ENCODE measurements around the gene GABPB2. TPM values are rescaled to one million over a fixed set of nuclear protein-coding genes. Genes with fewer than 3 reads are reported as not detected.

Gene GABPB2
- 16.9 TPM for total RNA-seq
- 6.4 TPM for polyA plus RNA-seq

DNA sequence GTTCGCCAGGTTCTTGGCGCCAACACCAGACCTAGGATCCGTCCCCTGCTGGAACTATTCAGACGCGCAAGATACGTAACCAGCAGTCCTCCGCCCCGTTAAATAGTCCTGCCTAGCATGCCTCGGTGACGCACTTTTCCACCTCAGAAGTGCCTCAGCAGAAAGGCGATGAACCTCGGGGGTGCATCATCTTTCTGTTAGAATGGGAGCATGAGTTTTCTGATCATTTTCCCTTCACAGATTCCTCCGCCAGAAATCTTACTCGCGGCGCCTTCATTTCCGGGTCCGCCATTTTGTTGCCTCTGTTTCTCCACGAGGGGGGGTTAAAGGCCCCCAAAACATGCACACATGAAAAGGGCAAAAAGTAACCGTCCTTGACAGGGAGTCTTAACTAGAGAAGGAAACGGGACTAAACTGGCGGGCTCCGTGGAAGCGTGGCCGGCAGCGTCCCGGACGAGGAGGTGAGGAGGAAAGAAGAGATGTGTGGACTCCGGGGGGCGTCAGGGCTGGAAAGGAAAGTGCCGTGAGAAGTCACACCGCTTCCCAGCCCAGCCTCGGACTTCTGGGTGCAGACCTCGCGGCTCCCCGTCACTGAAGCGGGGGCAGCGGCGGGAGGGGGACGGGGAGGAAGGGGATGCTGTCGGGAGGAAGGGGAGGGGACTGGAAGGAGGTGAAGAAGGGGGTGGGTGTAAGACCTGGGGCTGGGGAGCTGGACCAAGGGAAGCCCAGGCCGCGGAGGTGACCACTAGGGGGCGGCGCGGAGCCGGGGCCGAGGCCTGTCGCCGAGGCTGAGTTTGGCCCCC lies at the start of gene GABPB2:
Gene GABPB2, plus strand, starts transcription at position 288 of the 803 bp plus-strand sequence. CDS start 17,429 bp downstream, outside the sequence.
- DNase-seq (ENCODE audit: extremely low spot score) = peak; percentile 92
- under 1% methylated on average over 50 of the region's 50 CpGs for WGBS
- Histone ChIP-seq H3K4me1 (ENCODE audit: insufficient read depth) (peaks cover 2% of the 10 kb centered on the region), H3K36me3 (ENCODE audit: insufficient read depth) (no peaks in the 10 kb centered on the region), H3K4me3 (ENCODE audit: low read depth, low read length) (peak within 1 kb of the TSS; percentile 68), H3K27ac (ENCODE audit: low read depth) (peak within 1 kb of the TSS; percentile 95)

DNA sequence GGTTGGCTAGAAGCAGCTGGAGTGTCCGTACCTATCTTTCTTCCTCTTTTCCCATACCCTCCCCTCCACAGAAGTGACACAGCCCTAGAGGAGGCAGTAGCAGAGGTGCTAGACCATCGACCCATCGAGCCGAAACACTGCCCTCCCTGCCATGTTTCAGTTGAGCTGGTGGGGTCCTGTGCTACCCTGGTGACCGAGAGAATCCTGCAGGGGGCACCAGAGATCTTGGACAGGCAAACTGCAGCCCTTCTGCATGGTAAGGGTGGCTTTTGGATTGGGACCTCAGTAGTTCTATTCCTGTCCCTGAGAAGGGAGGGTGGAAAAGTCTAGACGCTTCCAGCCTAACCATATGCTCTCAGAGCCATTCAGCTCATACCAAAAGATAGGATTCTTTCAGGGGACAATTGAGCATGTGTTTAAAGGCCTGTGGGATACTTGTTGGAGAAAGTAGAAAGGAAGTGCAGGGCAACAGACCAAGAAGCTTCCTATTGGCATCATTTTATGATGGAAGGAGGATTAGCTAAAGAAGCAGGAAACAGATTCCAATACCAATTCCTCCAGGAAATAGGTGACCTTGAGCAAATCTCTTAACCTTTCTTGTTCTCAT lies 45.9 kb upstream of the GABPB2 start:
- DNase-seq (ENCODE audit: extremely low spot score) = no peak
- Histone ChIP-seq H3K4me1 (ENCODE audit: insufficient read depth) (no peaks in the 10 kb centered on the region), H3K27ac (ENCODE audit: low read depth) (no peak overlapping the region), H3K4me3 (ENCODE audit: low read depth, low read length) (no peak overlapping the region), H3K36me3 (ENCODE audit: insufficient read depth) (peaks cover 2% of the 10 kb centered on the region)
- WGBS = 25% methylated on average over 6 of the region's 6 CpGs

DNA sequence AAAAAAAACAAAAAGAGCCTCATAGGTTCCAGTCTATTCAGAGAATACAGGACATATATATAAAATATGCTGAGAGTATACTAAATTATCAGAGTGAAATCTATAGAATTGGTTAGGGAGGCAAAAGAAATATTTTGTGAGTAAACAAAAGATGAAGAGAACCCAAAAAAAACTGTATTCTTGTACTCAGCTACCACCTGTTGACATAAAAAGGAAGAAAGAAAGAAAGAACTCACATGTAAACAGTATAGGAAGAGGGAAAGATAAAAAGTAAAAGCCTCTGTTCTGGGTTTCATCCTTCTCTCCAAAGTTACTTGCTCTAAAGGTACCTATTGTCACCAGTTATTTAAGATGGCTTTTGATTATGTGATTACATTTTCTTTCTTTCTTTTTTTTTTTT lies 44.1 kb upstream of the GABPB2 start:
- no peaks in the 10 kb centered on the region for H3K36me3 ChIP-seq (ENCODE audit: insufficient read depth)
- H3K4me1 ChIP-seq (ENCODE audit: insufficient read depth) = no peaks in the 10 kb centered on the region
- no peak for DNase-seq (ENCODE audit: extremely low spot score)
- no peak overlapping the region for H3K27ac ChIP-seq (ENCODE audit: low read depth)
- H3K4me3 ChIP-seq (ENCODE audit: low read depth, low read length) = no peak overlapping the region

DNA sequence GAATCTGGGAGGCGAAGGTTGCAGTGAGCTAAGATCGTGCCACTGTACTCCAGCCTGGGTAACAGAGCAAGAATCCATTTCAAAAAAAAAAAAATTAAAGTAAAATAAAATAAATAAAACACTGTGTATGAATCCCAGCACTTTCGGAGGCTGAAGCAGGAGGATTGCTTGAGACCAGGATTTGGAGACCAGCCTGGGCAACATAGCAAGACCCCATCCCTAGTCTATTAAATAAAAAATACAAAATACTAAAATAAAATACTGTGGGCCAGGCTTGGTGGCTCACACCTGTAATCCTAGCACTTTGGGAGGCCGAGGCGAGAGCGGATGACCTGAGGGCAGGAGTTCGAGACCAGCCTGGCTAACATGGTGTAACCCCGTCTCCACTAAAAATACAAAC lies 38.4 kb upstream of the GABPB2 start:
- H3K4me3 ChIP-seq (ENCODE audit: low read depth, low read length) = no peak overlapping the region
- 98% methylated on average over 8 of the region's 8 CpGs for WGBS
- no peaks in the 10 kb centered on the region for H3K4me1 ChIP-seq (ENCODE audit: insufficient read depth)
- no peak overlapping the region for H3K27ac ChIP-seq (ENCODE audit: low read depth)
- peaks cover 4% of the 10 kb centered on the region for H3K36me3 ChIP-seq (ENCODE audit: insufficient read depth)
- no peak for DNase-seq (ENCODE audit: extremely low spot score)

DNA sequence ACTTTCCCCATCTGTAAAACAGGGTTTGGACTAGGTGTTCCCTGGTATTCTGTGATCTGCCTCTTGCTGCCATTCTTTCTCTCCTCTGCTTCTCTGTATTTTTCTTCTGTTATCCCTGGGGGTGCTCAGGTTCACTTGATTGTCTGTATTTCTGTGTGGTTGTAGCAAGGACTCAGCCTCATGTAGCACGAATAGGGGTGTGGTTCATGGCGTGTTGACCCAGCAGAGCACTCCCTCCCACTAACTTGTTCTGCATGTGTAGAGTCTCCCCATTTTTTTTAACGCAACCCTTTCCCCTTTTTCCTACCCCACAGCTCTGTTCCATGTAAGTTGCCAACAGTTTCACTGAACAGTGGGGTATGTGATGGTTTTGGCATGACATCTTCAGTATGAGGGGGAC lies 35.4 kb upstream of the GABPB2 start:
- DNase-seq (ENCODE audit: extremely low spot score) = no peak
- 94% methylated on average over 3 of the region's 3 CpGs for whole genome bisulfite sequencing
- H3K4me3 ChIP-seq (ENCODE audit: low read depth, low read length) = no peak overlapping the region
- no peaks in the 10 kb centered on the region for H3K4me1 ChIP-seq (ENCODE audit: insufficient read depth)
- peaks cover 4% of the 10 kb centered on the region for H3K36me3 ChIP-seq (ENCODE audit: insufficient read depth)
- H3K27ac ChIP-seq (ENCODE audit: low read depth) = no peak overlapping the region

DNA sequence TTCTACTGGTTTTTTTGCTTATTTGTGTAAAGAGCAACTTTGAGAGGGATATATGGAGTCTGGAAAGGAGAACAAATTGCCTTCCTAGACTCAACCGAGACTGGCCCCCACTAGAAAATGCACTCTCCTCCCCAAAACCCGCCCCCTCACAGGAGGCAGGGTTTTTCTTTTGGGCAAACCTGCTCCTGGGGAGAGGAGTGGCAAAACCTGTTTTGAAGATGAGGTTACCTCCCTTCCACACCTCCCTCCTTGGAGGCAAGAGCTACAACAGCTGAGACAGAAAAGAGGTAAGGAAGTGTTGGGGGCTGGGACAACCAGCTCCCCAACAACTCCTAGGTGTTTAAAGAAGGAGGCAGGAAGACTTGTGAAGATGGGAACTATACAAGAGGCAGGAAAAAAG lies 34.2 kb upstream of the GABPB2 start, which contains the start of gene BNIPL:
Gene BNIPL, plus strand, starts transcription at position 231 of the 400 bp plus-strand sequence. Its CDS starts 140 bp downstream, at position 371.
- Histone ChIP-seq H3K4me3 (ENCODE audit: low read depth, low read length) (no peak within 1 kb of the TSS), H3K36me3 (ENCODE audit: insufficient read depth) (peaks cover 4% of the 10 kb centered on the region), H3K27ac (ENCODE audit: low read depth) (no peak within 1 kb of the TSS), H3K4me1 (ENCODE audit: insufficient read depth) (no peaks in the 10 kb centered on the region)
- 58% methylated on average over 2 of the region's 2 CpGs for WGBS
- no peak for DNase-seq (ENCODE audit: extremely low spot score)

DNA sequence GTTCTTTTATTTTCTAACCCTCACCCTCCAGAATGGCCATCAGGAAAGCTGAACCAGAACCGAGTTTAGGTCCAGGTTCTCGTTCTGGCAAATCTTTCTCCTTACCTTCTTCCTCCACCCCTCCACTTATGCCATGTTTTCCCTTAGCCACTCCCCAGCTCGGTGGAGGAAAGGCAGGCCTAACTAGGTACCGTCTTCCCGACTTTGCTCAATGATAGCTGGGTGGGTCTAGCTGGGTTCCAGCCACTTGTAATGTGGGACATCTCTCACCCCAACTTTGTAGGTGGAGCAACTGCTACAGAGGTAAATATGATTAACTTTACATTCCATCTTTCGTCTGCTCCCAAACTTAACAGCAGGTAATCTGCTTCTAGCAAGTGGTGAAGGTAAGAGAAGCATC lies 33.5 kb upstream of the GABPB2 start:
- H3K4me3 ChIP-seq (ENCODE audit: low read depth, low read length) = no peak overlapping the region
- peaks cover 4% of the 10 kb centered on the region for H3K36me3 ChIP-seq (ENCODE audit: insufficient read depth)
- no peak overlapping the region for H3K27ac ChIP-seq (ENCODE audit: low read depth)
- DNase-seq (ENCODE audit: extremely low spot score) = no peak
- no peaks in the 10 kb centered on the region for H3K4me1 ChIP-seq (ENCODE audit: insufficient read depth)
- WGBS = 70% methylated on average over 6 of the region's 6 CpGs

DNA sequence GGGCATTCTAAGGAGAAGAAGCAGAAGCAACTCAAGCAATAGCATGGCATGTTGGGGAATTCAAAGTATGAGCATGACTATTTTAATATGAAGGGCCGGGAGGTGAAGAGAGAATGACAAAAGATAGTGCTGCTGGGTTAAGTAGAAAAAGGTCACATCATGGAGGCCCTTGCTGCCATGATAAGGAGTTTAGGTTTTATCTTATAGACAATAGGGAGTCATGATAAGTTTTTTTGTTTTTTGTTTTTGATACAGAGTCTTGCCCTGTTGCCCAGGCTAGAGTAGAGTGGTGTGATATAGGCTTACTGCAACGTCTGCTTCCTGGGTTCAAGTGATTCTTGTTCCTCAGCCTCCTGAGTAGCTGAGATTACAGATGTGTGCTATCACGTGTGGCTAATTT lies 31.0 kb upstream of the GABPB2 start:
- DNase-seq (ENCODE audit: extremely low spot score) = no peak
- WGBS = 80% methylated on average over 3 of the region's 3 CpGs
- H3K4me3 ChIP-seq (ENCODE audit: low read depth, low read length) = no peak overlapping the region
- H3K27ac ChIP-seq (ENCODE audit: low read depth) = no peak overlapping the region
- H3K4me1 ChIP-seq (ENCODE audit: insufficient read depth) = no peaks in the 10 kb centered on the region
- peaks cover 2% of the 10 kb centered on the region for H3K36me3 ChIP-seq (ENCODE audit: insufficient read depth)

DNA sequence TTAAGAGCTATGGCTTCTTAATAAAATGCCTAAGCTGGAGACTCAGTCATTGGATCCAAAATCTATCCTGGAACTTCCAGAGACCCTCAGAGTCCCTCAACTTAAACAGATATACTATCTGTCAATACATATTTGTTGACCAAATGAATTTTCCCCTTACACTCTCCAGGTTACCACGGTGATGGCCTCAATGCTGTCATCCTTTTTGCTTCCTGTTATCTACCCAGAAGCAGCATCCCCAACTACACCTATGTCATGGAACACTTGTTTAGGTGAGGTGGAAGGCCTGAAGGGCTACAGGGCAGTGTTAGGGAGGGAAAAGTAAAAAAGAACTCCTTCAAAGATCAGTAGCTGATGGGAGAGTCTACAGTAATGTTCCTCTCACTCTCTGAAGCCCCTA lies 27.4 kb upstream of the GABPB2 start:
- no peak for DNase-seq (ENCODE audit: extremely low spot score)
- 90% methylated on average over 1 of the region's 1 CpG for WGBS
- H3K27ac ChIP-seq (ENCODE audit: low read depth) = no peak overlapping the region
- no peak overlapping the region for H3K4me3 ChIP-seq (ENCODE audit: low read depth, low read length)
- H3K4me1 ChIP-seq (ENCODE audit: insufficient read depth) = no peaks in the 10 kb centered on the region
- H3K36me3 ChIP-seq (ENCODE audit: insufficient read depth) = no peaks in the 10 kb centered on the region

DNA sequence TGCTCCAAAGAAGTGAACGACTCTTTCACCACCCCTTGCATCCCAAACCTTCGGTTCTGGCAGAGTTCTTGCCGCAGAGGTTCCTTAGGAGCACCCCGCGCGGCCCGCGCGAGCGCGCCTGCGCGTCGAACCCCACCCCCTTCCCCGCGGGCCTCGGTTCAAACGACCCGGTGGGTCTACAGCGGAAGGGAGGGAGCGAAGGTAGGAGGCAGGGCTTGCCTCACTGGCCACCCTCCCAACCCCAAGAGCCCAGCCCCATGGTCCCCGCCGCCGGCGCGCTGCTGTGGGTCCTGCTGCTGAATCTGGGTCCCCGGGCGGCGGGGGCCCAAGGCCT lies 23.0 kb upstream of the GABPB2 start, which contains the start of gene C1orf56:
Gene C1orf56, plus strand, starts transcription at position 161 of the 334 bp plus-strand sequence. Its CDS starts 97 bp downstream, at position 258.
- Histone ChIP-seq H3K4me1 (ENCODE audit: insufficient read depth) (no peaks in the 10 kb centered on the region), H3K4me3 (ENCODE audit: low read depth, low read length) (peak within 1 kb of the TSS; percentile 73), H3K36me3 (ENCODE audit: insufficient read depth) (peaks cover 3% of the 10 kb centered on the region), H3K27ac (ENCODE audit: low read depth) (peak within 1 kb of the TSS; percentile 88)
- under 1% methylated on average over 29 of the region's 29 CpGs for WGBS
- DNase-seq (ENCODE audit: extremely low spot score) = no peak

DNA sequence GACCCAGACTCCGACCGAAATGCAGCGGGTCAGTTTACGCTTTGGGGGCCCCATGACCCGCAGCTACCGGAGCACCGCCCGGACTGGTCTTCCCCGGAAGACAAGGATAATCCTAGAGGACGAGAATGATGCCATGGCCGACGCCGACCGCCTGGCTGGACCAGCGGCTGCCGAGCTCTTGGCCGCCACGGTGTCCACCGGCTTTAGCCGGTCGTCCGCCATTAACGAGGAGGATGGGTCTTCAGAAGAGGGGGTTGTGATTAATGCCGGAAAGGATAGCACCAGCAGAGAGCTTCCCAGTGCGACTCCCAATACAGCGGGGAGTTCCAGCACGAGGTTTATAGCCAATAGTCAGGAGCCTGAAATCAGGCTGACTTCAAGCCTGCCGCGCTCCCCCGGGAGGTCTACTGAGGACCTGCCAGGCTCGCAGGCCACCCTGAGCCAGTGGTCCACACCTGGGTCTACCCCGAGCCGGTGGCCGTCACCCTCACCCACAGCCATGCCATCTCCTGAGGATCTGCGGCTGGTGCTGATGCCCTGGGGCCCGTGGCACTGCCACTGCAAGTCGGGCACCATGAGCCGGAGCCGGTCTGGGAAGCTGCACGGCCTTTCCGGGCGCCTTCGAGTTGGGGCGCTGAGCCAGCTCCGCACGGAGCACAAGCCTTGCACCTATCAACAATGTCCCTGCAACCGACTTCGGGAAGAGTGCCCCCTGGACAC lies 22.5 kb upstream of the GABPB2 start:
- H3K4me1 ChIP-seq (ENCODE audit: insufficient read depth) = no peaks in the 10 kb centered on the region
- H3K36me3 ChIP-seq (ENCODE audit: insufficient read depth) = peaks cover 5% of the 10 kb centered on the region
- WGBS = under 1% methylated on average over 48 of the region's 48 CpGs
- no peak for DNase-seq (ENCODE audit: extremely low spot score)
- H3K27ac ChIP-seq (ENCODE audit: low read depth) = peak overlapping the region; percentile 88
- peak overlapping the region; percentile 73 for H3K4me3 ChIP-seq (ENCODE audit: low read depth, low read length)

DNA sequence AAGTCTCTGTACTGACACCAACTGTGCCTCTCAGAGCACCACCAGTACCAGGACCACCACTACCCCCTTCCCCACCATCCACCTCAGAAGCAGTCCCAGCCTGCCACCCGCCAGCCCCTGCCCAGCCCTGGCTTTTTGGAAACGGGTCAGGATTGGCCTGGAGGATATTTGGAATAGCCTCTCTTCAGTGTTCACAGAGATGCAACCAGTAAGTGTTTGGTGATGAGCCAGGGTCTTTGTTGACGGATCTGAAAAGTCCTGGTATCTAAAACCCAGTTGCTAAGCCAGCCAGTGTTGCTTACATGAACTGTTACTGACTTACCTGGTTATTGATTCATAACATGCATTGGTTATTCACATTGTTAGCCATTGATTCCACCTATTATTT lies 21.9 kb upstream of the GABPB2 start:
- Histone ChIP-seq H3K4me3 (ENCODE audit: low read depth, low read length) (peak overlapping the region; percentile 73), H3K4me1 (ENCODE audit: insufficient read depth) (no peaks in the 10 kb centered on the region), H3K27ac (ENCODE audit: low read depth) (peak overlapping the region; percentile 48), H3K36me3 (ENCODE audit: insufficient read depth) (peaks cover 5% of the 10 kb centered on the region)
- DNase-seq (ENCODE audit: extremely low spot score) = no peak
- WGBS = 9% methylated on average over 3 of the region's 3 CpGs

DNA sequence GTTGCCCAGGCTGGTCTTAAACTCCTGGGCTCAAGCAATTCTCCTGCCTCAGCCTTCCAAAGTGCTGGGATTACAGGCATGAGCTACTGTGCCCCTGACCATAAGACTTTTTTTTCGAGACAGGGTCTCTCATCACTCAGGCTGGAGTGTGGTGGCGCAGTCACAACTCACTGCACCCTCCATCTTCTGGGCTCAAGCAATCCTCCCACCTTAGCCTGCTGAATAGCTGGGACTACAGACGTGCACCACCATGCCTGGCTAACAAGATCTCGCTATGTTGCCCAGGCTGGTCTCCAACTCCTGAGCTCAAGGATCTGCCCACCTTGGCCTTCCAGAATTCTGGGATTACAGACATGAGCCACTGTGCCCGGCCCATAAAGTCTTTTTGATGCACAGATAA lies 21.1 kb upstream of the GABPB2 start:
- Histone ChIP-seq H3K27ac (ENCODE audit: low read depth) (no peak overlapping the region), H3K4me1 (ENCODE audit: insufficient read depth) (no peaks in the 10 kb centered on the region), H3K4me3 (ENCODE audit: low read depth, low read length) (no peak overlapping the region), H3K36me3 (ENCODE audit: insufficient read depth) (peaks cover 7% of the 10 kb centered on the region)
- 87% methylated on average over 5 of the region's 5 CpGs for WGBS
- no peak for DNase-seq (ENCODE audit: extremely low spot score)

All from urinary bladder (tissue), 4 donors.